ENCODE measurements around the gene GNL1. TPM values are rescaled to one million over a fixed set of nuclear protein-coding genes. Genes with fewer than 3 reads are reported as not detected.

GNL1 gene
- total and polyA plus RNA-seq, 9 of the 15 experiments (the other 6 are each of a cell fraction or from before 2014, with no cell fraction given), result 0.73 to 112 (median 58.0) TPM

DNA sequence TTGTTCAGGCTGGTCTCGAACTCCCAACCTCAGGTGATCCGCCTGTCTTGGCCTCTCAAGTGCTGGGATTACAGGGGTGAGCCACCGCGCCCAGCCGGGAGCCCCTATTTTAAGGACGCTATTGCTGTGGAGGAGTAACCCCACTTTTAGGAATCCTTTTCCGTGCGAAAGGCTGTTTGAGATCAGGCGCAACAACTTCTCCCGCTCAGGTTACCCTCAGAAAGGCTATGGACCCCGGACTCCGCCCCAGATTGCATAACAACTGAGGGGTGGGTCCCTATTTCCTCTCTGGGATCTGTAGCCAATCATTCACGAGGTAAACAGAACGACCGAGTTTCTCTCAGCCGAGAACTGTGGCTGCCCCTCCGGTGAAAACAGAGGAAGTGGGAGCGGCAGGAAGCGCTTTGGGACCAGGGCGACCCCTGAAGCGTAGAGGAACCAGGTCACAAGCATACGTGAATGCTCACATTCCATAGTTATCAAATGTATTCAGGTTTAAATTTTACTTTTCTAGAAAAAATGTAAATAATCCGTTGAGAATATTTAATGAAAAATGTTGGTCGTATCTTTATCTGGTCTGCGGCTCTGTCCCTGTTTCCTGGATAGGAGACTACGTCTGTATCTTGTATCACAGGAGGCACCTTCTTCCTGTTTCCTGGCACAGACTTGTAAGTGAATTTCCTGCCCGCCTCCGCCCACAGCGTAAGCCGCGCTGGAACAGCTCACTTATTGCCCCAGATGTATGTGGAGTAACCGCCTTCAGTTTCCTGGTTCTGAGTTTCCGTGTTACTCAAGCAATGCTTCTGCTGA, 40.1 kb downstream of the GNL1 start (continued):
- TF ChIP-seq MYC (IDR thresholded peaks at IDR 0.05; ENCODE audit: low read depth, low read length), result peak; percentile 36; the same call in 1 of the 2 replicates
- no peak for TF ChIP-seq MYC (CRISPR knock-in tag; IDR thresholded peaks at IDR 0.05; ENCODE audit: borderline replicate concordance, low read depth)
- TF ChIP-seq RBM34 (IDR thresholded peaks at IDR 0.05; ENCODE audit: borderline replicate concordance, insufficient read depth, low read length), result no peak
- TF ChIP-seq CSDE1 (IDR thresholded peaks at IDR 0.05), result 0 out of 4 replicates have a peak, but pooled peaks of 1 of the 2 experiments have one; percentile 63
- TF ChIP-seq HNRNPLL (IDR thresholded peaks at IDR 0.05; ENCODE audit: low read depth, low read length, poor library complexity, severe bottlenecking), result peak; percentile 100
- TF ChIP-seq ZNF830 (CRISPR knock-in tag; IDR thresholded peaks at IDR 0.05), result no peak
- TF ChIP-seq BCOR (IDR thresholded peaks at IDR 0.05), result no peak; the same call in 1 of the 2 replicates
- no peak for TF ChIP-seq ZFP1 (CRISPR knock-in tag; IDR thresholded peaks at IDR 0.05)
- TF ChIP-seq NCOR1 (IDR thresholded peaks at IDR 0.05), result peak; percentile 74
- TF ChIP-seq RB1 (IDR thresholded peaks at IDR 0.05; ENCODE audit: low read depth), result 0 out of 2 replicates have a peak, but pooled peaks have one; percentile 26
- TF ChIP-seq STAT5A (IDR thresholded peaks at IDR 0.05; ENCODE audit: borderline replicate concordance, low read length), result 0 out of 2 replicates have a peak, but pooled peaks have one; percentile 32
- TF ChIP-seq, protein P1, sequence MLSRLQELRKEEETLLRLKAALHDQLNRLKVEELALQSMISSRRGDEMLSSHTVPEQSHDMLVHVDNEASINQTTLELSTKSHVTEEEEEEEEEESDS (CRISPR knock-in tag; IDR thresholded peaks at IDR 0.05), result no peak
- TF ChIP-seq CHD7 (IDR thresholded peaks at IDR 0.05; ENCODE audit: low read depth, low read length), result no peak
- no peak for TF ChIP-seq ARNT (IDR thresholded peaks at IDR 0.05)
- peak; percentile 93 for TF ChIP-seq ZNF24 (IDR thresholded peaks at IDR 0.05)

All from K562 (cell line).